Bronchial epithelial cell (primary cell): ENCODE measurements around the gene SLC66A2. TPM values are rescaled to one million over a fixed set of nuclear protein-coding genes. Genes with fewer than 3 reads are reported as not detected.
A peak's percentile ranks its signal among the peaks of the same experiment; 100 is the strongest.

Source experiments
- DNase-seq: peaks from one replicate; pipeline ENCODE4 v3.0.0-alpha.2; 2010; ENCODE audit warnings: low read depth
- FAIRE-seq: peaks from 2 replicates; lab custom pipeline; 2011; peaks lifted over from hg19 to GRCh38; lab: Jason Lieb, UNC
- H3K27me3 ChIP-seq: 2 replicates; pipeline ENCODE4 v1.5.1; 2011; ENCODE audit warnings: low read length; ENCODE audit not compliant: control insufficient read depth, insufficient read depth
- H3K36me3 ChIP-seq: 2 replicates; pipeline ENCODE4 v1.5.1; 2011; ENCODE audit warnings: low read length; ENCODE audit not compliant: control insufficient read depth, insufficient read depth
- H3K4me3 ChIP-seq: 2 replicates; pipeline ENCODE4 v1.5.1; 2011; ENCODE audit warnings: mild to moderate bottlenecking, low read depth, low read length, control low read depth
- CTCF ChIP-seq: IDR thresholded peaks from 2 replicates; pipeline ENCODE4 v1.5.1; 2011; ENCODE audit warnings: mild to moderate bottlenecking, moderate library complexity, low read length, control low read depth, inconsistent platforms; ENCODE audit not compliant: insufficient read depth, severe bottlenecking
- total RNA-seq: library from RNA; depleted of rRNA; stranded (reverse); fragments of >200 nt; gene quantifications from 2 replicates; pipeline ENCODE4 v1.2.1, GENCODE V29; 2014

Gene SLC66A2
- total RNA-seq, 1 donor from 2014 or later, result 60.6 TPM

GRCh38 chr18:79856119-79857007 is 95.1 kb downstream of the SLC66A2 start:
- DNase-seq (peak; percentile 3), FAIRE-seq (no peak)
- Histone ChIP-seq H3K4me3 (no peak overlapping the region), H3K27me3 (peaks cover 4% of the 10 kb centered on the region), H3K36me3 (no peaks in the 10 kb centered on the region)
- no peak for TF ChIP-seq CTCF

GRCh38 chr18:79855147-79855933 is 96.1 kb downstream of the SLC66A2 start:
- FAIRE-seq (no peak), DNase-seq (no peak)
- Histone ChIP-seq H3K36me3 (no peaks in the 10 kb centered on the region), H3K4me3 (no peak overlapping the region), H3K27me3 (peaks cover 4% of the 10 kb centered on the region)
- no peak for TF ChIP-seq CTCF

- Histone ChIP-seq H3K36me3 (no peaks in the 10 kb centered on the region), H3K27me3 (peaks cover 4% of the 10 kb centered on the region), H3K4me3 (no peak overlapping the region)
- no peak for FAIRE-seq
- TF ChIP-seq CTCF, result no peak
- DNase-seq, result no peak
Measured at GRCh38 chr18:79853993-79854364, 97.5 kb downstream of the SLC66A2 start.

GRCh38 chr18:79853303-79853992 is 98.0 kb downstream of the SLC66A2 start:
- DNase-seq (no peak), FAIRE-seq (no peak)
- H3K36me3 ChIP-seq, result no peaks in the 10 kb centered on the region
- H3K27me3 ChIP-seq, result peaks cover 4% of the 10 kb centered on the region
- TF ChIP-seq CTCF, result no peak
- no peak overlapping the region for H3K4me3 ChIP-seq

GRCh38 chr18:79852561-79853302 is 98.7 kb downstream of the SLC66A2 start:
- TF ChIP-seq CTCF, result no peak
- H3K4me3 ChIP-seq, result no peak overlapping the region
- FAIRE-seq (no peak), DNase-seq (no peak)
- no peaks in the 10 kb centered on the region for H3K36me3 ChIP-seq
- peaks cover 4% of the 10 kb centered on the region for H3K27me3 ChIP-seq
